ENCODE results near the gene GRK5.

Gene GRK5

DNA sequence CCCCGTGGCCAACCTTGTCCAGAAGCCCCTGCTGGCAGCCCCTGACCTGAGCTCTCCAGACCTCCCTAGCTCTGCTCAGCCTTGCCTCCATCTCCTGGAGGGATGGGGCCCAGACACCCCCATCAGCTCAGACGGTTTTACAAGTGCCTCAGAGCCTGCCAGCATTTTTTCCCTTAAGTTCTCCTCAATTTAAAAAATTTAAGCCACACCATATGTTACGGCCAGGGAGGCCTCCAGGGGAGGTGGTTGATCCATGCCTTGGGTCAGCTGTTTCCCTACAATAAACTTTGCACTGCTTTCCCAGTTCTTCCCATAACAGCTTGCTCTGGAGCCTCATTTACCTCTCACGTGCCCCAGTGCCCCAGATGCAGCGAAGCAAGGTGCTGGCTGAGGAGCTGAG, 191.6 kb downstream of the GRK5 start:
- DNase-seq (ENCODE audit: low read depth in 4 of 4, low spot score in 1 of 4) = no peak

DNA sequence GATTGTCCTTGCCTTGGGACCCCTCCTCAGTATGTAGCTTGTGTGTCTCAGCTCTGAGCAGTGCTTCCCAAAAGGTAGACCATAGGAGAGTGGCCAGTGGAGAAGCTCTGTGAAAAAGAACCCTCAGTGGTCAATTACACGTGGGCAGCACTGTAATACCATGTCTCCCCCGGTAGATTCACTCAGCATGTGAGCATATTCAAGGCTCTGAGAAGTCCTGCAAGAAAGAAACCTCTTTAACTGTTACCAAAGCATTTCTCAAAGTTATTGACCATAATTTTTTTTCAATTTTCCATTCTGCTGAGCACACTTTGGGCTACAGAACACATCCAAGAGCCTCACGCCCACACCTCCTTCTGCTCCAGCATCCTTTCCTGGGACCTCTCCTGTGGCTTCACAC, 192.1 kb downstream of the GRK5 start:
- DNase-seq (ENCODE audit: low read depth in 4 of 4, low spot score in 1 of 4) = no peak

DNA sequence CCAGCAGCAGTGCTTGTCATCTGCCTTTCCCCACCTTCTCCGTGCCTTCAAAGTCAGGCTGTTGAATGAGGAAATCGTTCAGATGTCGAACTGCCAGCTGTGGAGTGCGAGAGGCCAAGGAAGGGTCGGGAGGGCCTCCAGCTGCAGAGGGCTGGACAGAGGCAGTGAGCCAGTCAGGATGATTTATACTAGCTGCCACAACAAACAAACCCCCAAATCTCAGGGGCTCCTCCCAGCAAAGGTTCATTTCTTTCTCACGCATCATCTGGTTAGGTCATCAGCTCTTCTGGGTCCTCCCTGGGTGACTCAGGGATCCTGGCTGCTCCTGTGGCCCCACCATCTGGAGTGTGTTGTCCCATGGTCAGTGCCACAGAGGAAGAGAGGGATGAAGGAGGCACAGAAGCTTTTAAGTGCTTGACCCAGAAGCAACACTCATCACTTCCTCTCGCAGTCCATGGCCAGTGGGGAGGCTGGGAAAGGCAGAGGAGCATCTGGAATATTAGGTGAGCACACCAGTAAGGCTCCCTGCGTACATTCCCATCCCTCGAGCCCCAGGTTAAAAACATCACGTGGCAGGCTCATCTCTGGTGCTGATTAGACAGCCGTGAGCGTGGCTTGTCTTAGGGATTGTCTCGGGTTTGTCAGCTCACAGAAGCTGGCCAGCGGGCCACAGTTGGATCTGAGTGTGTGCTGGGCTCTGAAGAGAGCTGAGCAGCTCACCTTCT, 194.5 kb downstream of the GRK5 start:
- no peak for DNase-seq (ENCODE audit: low read depth in 4 of 4, low spot score in 1 of 4)

DNA sequence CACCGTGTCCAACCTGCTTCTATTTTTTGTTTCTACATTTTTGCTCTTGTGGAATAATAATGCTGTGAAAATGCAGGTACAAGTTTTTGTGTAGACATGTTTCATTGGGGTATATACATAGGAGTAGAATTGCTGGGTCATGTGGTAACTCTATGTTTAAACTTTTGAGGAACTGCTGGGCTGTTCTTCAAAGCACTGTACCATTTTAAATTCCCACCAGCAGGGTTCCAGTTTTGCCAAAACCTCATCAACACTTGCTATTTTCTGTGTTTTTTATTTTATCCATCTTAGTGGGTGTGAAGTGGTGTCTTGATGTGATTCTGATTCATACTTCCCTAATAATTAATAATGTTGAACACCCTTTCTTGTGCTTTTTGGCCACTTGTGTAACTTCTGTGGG, 196.6 kb downstream of the GRK5 start:
- DNase-seq (ENCODE audit: low read depth in 4 of 4, low spot score in 1 of 4) = no peak

DNA sequence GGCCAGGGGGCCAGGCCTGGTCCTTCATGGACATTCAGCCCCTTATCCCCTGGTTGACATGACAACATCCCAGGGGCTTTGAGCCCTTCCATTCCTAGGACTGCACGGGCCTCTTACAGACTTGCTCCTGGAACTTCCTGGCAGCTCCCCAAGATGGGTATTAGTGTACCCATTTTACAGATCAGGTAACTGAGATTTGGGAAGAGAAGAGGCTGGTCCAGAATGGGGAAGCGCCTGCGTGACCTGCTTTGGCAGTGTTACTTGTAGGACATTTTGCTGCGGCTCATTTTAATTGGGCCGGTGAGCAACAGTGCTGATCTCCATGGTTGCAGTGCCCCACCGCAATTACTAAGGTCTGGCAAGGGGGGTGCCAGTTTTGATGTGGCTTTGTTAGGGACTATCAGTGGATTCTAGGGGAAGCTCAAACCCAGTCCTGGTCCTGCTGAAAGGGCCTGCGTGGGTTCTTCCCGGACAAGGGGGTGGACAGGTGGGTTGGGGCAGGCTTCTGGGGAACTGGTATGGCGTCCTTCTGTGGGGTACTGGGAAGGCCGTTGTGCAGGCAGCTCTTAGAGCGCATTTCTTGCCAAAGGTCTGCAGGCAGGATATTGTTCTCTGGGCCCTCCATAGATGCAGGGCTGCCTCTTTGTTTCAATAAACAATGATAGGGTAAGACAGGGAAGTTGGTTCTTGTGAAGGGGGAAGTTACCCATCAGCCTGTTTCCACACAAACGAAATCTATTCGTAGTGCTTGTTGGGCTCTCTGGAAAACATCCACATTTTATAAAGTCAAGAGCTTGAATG, 197.5 kb downstream of the GRK5 start:
- DNase-seq (ENCODE audit: low read depth in 4 of 4, low spot score in 1 of 4) = no peak

DNA sequence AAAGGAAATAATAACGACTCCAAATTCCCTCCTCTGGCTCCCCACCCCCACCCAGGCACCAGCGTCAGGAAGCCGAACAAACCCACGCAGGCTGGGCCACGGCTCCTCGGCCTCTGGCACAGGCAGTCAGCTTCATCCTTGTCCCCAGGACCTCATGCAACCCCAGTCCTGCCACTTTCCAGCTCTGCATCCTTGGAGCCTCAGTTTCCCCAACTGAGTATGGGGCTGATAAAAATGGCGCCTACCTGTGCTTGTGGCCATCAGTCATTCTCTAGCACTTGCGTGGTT, 198.1 kb downstream of the GRK5 start:
- DNase-seq (ENCODE audit: low read depth in 4 of 4, low spot score in 1 of 4) = no peak

DNA sequence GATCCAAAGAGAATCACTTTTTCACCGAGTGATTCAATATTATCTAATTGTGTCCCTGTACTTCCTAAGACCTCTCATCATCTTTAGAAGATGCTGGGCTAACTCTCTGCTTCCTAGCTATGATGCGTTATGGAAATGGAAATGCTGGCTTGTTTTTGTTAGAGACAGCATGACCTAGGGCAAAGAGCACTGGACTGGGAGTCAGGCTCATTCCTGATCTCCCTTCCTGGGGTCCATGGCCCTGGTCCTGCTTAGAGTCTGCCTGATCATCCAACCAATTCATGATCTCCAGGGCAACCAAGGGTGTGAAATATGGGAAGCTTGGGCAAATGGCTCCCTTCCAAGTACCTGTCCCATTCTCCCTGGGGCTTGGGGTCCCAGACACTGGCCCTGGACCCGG, 198.8 kb downstream of the GRK5 start:
- no peak for DNase-seq (ENCODE audit: low read depth in 4 of 4, low spot score in 1 of 4)

DNA sequence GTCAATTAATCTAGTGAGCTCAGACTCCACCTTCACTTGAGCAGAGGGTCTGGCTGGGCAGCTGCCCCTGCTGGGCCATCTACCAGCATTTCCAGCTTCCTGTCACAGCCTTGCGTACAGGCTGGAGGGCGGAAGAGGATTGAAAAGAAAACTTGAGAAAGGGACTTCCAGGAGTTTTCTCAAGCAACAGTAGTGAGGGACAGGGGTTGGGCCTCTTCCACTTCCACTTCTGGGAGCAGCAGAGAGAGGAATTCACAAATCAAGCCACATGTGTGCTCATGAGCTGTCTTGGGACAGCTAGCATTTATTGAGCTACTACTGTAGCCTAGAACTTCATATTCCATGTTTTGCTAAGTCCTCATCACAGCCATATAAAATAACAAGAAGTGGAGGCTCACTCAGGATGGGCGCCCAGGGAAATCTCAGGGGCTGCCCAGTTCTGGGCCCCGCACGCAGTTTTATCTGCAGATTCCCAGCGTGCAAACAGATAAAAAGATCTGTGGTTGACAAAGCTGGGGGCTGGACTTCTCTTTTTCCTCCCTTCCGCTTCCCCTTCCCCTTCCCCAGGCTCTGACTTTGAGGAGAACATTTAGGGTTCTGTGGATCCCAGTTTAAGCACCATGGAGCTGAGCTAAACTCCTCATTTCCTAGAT, 199.4 kb downstream of the GRK5 start:
- no peak for DNase-seq (ENCODE audit: low read depth in 4 of 4, low spot score in 1 of 4)

DNA sequence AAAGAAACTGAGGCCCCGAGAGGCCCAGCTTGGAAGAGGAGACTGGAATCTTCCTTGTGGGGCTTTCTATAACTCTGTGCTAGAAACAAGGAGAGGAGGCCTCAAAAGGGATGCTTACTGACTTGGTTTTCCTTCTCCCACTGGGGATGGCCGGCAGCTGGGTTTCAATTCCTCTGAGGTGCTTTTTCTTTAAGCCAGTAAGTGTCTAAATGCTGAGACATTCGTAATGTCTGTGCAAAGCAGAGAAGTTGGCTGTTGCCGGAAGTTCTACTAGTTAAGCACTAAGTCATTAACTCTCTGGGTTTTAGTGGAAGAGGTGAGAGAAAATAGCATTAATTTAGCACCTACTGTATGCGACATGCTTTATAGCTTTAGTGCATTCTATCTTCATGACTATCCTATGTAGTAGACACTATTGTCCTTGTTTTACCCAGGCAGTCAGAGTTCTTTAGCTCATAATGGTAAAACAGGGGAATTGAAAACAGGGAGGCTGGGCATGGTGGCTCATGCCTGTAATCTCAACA, 199.9 kb downstream of the GRK5 start:
- DNase-seq (ENCODE audit: low read depth in 4 of 4, low spot score in 1 of 4) = no peak

DNA sequence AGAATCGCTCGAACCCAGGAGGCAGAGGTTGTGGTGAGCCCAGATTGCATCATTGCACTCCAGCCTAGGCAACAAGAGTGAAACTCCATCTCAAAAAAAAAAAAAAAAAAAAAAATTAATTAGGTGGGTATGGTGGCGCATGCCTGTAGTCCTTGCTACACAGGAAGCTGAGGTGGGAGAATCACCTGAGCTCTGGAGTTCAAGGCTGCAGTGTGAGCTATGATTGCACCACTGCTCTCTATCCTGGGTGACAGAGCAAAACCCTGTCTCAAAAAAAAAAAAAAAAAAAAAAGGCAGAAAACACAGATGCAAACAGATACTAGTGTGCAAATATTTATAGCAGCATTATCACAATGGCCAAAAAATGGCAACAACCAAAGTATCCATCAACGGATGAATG, 200.7 kb downstream of the GRK5 start:
- DNase-seq (ENCODE audit: low read depth in 4 of 4, low spot score in 1 of 4) = no peak

DNA sequence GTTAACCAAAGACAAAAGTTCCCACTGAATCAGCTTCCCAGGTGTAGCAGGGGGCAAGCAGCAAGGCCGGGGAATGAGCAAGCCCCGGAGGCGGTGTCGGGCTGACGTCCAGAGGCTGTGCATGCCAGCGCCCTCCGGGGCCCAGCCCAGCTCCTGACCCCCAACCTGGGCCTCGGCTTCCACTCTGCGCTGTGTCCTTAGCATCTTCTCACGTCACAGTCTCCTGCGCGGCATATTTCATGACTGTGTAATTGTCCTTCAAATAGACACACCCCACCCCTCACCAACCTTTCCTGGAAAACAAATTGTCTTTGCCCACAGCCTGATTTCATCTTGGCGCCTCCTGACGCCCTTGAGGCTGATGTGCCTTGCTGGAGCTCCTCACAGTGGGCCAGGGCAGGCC, 201.6 kb downstream of the GRK5 start:
- DNase-seq (ENCODE audit: low read depth in 4 of 4, low spot score in 1 of 4) = no peak

DNA sequence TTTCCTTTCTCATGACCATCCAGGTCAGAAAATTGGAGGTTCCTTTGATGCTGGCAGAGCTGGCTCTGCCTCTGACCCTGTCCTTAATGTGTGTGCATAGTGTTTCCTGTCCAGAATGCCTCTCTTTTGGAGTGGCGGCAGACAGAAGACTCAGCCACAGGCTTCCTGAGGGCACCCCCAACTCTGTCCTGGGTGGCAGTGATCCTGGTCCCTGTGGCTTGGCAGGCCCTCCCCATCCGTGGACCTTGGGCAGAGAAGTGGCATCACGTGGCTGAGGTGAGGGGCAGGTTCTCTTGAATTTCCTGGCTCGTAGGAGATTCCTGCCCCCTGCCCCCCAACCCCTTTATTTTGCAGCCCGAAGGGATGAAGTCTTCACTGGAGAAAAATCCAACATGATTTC, 202.0 kb downstream of the GRK5 start:
- no peak for DNase-seq (ENCODE audit: low read depth in 4 of 4, low spot score in 1 of 4)

DNA sequence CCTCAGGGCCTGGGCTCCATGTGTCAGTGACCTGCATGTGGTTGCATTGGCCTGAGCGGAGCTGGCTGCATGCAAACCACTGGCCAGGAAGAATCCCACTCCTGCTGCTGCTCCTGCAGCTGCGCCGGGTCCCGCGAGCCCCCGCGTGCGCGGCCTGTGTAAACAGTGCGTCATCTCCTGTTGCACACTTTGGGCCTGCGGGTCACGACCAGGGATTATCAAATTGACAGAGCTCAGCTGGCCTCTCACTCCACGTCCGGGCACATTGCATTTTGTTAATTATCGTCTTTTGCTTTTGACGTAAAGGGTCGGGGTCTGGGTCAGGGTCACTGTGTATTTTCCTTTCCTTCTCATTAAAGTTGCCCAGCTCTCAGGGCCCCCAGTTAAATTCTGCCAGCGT, 202.5 kb downstream of the GRK5 start:
- DNase-seq (ENCODE audit: low read depth in 4 of 4, low spot score in 1 of 4) = no peak

DNA sequence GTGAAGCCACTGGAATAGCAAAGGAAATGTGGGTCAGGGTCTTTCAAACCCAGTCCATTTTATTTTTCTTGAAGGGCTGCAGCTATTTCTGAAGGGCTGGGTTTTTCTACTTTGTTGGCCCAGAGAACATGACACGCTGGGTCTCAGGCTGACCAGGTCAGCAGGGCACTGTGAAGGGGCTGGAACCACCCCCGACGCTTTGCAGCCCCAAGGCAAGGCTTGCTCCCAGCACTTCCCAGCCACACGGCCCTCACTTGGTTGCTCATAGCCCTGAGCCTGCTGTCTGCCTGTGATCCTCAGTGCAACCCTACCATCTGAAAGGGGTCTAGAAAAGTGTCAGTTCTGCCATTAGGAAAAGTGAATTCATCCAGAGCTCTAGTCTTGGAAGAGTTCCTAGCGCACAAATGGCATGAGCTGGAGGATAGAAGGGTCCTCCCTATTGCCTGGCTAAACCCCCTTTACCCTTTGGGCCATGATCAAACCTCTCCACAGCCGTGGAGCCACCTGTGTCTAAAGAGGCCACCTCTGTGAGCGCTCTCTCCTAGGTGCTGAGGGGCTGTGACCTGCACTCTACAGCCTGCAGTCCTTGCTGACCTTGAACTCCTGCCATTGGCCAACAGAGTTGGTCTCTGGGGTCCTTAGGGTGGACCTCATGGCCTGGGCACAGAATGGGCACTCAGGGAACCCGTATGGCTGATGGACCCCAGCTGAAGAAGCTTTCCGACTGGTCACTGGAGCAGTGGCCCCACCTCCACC, 203.2 kb downstream of the GRK5 start:
- DNase-seq (ENCODE audit: low read depth in 4 of 4, low spot score in 1 of 4) = no peak

DNA sequence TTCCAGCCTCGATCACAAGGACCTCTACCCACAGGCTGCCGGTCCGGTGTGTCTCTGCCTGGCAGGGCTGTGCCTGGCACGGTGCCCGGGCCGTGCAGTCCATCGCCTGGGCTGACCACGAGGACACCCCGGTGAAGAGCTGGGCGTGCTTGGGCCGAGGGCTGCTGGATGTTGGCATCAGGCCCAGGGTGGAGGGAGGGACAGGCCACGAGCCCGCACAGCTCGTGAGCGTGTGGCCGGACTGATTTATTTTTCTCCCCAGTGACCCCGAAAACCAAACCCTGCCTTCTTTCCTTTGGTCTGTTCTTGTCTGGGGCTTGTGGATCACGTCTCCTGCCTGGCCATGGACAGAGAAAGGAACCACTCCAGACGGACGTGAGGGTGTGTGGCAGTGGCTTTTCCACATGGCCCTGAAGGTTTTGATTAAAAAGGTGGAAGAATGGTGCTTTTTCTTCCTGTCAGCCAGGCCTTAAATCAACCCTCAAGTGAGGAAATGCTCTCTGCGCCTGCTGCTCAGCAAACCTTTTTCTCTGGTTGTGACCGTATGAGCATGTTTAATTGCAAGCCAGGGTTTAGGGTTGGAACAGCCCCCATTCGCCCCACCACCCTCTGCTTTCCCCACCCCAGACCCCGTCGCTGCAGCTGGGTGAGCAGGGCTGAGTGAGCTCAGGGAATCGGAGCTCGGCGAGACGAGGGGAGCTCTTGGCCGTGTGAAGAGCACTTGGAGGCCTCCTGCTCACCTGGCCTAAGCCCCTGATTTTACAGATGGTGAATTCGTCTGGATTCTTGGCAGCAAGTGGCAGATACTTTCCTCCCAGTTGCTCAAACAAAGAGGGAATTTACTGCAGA, 205.1 kb downstream of the GRK5 start:
- no peak for DNase-seq (ENCODE audit: low read depth in 4 of 4, low spot score in 1 of 4)

DNA sequence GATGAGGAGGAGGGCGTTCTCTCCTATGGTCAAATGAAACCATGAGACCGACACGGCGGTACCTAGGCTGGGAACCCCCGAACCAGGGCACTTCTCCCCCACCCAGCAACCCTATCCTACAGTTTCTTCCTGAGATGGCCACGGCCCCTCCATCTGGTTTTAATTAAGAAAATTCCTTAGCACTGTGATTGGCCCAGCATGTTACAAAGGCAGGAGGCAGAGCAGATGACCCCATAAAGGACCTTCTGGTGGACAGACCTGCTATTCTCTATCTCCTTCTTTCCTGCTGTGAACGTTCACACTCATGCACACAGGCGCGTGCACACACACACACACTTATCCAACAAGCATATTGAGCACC, 205.7 kb downstream of the GRK5 start:
- DNase-seq (ENCODE audit: low read depth in 4 of 4, low spot score in 1 of 4) = no peak

DNA sequence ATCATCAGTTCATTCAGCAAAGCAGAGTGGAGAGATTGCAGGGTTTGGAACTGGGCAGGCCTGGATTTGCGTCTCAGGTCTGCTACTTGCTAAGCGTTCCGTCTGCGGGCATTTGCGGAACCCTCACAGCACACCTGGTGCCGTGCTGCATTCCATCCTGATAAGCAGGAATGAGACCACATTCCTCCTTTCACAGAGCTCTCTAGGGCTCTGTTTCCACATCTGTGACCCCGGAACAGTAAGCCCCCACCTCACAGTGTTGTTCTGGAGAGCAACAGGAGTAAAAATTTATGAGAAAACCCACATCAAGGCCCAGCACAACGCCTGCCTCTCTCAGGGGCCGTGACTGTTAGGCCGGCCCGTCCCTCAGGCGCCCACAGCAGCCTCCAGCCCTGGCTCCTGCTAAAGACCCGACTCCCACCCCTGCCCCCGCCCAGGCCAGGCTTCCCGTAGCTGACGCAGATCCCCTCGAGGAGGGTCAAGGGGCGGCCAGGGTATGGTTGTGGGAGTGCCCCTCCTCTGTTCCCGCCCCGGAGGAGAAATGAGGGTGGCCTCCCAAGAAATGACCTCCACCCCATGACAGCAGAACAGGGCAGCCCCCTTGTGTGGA, 206.2 kb downstream of the GRK5 start:
- no peak for DNase-seq (ENCODE audit: low read depth in 4 of 4, low spot score in 1 of 4)

DNA sequence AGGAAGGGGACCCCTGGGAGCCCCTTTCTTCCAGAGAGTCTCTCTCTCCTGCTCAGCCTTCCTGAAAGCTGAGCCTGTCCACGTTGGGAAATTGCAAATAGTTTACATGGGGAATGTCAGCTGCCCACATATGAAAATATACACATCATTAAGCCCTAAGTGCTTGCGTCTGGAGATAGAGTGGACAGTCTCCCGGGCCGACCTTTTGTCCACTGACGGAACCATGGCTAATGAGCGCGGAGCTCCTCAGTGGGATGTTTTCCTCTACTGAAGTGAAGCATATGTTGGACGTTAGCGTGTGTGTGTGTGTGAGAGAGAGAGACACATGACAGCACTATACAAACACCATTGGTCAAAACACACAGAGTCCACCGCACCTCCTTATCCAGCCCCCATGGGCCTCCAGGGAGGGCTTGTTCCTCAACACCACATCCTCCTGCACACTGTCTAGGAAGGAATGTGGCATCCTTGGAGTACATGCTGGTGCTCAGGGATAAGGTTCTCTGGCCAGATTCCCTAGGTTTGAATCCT, 206.8 kb downstream of the GRK5 start:
- no peak for DNase-seq (ENCODE audit: low read depth in 4 of 4, low spot score in 1 of 4)

DNA sequence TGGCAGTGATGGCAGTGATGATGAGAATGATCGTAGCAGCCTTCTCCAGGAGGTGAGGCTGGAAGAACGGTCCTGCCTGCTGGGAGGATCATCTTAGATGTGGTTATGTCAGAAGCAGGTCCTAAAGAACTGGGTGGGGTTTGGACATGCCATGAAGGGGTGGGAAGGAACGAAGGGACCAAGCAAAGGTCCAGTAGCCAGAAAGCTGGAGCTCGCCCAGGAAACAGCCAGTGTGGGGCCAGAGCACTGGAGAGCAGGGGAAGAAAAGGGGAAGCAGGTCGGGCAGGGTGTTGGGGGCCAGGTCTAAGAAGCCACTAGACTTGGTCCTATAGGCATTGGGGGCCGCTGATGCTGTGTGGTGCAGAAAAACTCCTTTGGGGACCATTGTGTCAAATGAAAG, 207.8 kb downstream of the GRK5 start:
- no peak for DNase-seq (ENCODE audit: low read depth in 4 of 4, low spot score in 1 of 4)

Data from stimulated activated CD4-positive, alpha-beta T cell treated with anti-CD3 and anti-CD28 coated beads, Interleukin-1b, Interleukin-23, amount 100 ng/mL, for 24 hours (primary cell).